Skin epidermis (tissue), 12 donors: Measurements from ENCODE around the gene ZNF592.
"Not testable (repeated sequence)": the region's sequence is repeated elsewhere in the genome, so short reads cannot be mapped to it uniquely, and the experiment has no call there.

ENCODE experiments used
- H3K27ac ChIP-seq, 21 experiments: fragments of 200-600 bp; sonication (generic) in 11 of 21; one replicate each; pipeline ENCODE4 v1.5.0; 2020; ENCODE audit warnings: mild to moderate bottlenecking in 3 of 21, inconsistent platforms in 2 of 21, moderate library complexity in 2 of 21
- H3K4me3 ChIP-seq, 7 experiments: fragments of 200-600 bp; sonication (generic) in 2 of 7; one replicate each; pipeline ENCODE4 v1.5.0; 2020; ENCODE audit warnings: inconsistent platforms in 2 of 7, mild to moderate bottlenecking in 2 of 7, moderate library complexity in 1 of 7

ZNF592 gene

DNA sequence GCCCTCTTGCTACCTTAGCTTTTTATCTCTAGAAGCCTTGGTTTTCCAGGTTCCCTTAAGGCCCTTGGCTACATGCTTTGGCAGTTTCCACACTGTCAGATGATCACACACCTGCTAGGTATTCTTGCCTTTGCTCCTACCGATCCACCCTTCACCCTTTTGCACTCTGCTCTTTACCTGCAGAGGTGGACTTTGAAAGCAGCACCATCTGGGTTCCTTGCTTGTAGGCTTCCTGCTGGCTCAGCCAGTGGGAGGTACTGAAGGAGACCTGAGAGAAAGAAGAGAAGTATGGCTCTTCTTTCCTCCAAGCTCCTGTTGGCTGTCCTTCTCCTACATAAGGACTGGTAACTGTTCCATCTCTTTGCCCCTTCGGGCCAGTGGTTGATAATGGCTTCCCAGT lies 7.3 kb upstream of the ZNF592 start:
- Histone ChIP-seq H3K27ac (no peak overlapping the region), H3K4me3 (no peak overlapping the region)

DNA sequence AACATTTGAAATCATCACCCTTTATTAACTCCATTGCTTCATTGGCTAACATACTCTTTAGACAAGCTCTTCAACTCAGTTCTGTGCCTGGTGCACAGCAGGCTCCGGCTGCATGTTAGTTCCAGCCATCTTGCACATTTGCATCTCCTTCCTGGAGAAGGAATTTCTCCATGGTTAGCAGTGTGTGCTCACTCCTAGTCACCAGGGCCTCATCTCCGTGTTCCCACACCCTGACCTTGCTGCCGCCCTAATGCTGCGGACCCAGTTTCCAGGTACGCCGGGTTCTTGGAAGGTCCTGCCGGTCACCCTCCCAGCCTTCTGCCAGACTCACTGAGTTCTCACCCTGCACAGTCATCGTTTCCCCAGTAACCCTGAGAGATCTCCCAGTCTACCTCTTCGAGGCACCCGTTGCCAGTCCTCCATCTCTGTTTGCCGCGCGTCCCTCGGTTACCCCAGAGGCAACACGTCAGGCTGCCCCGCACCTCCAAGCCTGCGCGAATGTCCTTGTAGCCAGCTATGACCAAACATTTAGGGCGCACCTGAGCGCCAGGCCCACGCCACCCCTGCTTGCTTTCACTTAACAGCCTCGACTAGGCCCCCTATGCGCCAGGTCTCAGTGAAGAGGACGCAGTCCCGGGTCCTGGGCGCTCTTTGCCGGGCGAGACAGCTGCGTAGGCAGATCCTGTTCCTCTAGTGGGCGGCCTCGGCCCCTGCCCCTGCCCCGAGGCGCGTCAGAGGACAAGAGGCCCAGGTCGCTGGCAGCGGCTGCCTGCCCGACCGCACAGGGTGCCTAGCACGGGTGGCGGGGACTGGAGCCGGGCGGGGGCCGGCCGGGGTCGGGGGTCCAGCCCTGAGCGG lies 747 bp upstream of the ZNF592 start:
- Histone ChIP-seq H3K27ac (peak overlapping the region; percentile 91 to 99 (median 98)), H3K4me3 (peak overlapping the region; percentile 63 to 90 (median 71))

DNA sequence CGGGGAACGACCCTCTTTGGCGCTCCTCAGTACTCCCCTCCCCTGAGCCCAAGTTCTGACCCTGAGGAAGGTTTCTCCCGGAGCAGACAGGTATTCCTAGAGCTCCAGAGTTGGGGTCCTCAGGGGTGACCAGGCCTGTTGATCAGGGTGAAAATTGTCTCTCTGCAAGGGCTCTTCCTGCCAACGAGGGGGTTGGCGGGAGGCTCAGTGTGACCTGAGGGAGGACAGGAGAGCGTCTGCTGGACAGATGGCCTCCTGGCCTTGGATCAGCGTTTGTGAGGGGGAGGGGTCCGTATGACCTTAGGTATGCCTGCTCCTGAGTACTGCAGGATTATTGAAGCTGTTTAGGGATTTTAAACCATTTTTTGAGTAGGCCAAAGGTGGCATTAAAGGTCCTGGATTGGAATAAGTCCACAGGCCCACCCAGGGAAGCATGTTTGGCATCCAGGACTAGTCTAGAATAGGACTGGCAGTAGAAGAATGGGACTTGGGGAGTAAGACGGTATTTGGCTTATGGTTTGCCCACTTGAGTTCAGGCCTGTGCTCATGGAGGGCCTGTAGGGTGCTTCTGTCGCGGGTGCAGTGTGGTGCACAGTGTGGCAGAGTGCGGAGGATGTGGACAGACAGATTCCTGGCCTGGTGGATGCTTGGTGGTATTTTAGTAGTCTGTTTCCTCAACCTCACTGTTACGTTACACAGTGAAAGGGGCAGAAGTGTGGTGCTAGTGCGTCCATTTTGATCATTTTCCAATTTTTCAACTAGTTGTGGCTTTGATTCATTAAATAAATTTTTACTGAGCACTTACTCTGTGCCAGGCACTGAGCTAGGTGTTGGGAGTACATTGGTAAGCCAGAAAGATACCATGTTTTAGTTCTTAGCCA lies 959 bp downstream of the ZNF592 start:
- Histone ChIP-seq H3K27ac (peak overlapping the region; percentile 91 to 99 (median 97)), H3K4me3 (peak overlapping the region; percentile 63 to 90 (median 78))

DNA sequence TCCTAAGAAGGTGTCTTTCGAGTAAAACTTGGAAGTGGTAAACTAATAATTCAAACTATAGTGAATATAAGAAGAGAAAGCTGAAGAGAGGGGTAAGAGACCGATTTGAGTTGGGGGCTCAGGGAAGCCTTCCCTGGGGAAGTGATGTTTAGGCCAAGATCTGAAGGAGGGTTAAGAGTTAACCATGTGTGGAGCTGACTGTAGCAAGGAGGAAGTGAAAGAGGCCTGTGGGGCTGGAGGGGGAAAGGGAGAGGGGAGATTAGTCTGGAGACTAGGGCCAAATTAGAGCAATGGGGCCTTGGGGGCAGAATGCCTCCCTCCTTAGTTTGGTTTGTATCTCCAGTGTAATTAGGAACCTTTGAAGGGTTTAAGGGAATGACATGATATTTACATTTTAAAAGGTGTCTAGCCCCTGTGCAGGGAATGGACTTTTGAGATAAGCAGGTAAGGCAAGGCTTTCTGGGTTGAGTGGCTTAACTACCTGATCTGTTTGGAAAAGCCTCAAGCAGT lies 2.2 kb downstream of the ZNF592 start:
- Histone ChIP-seq H3K27ac (peak overlapping the region in 7 of 21 experiments; percentile 1 to 99 (median 24)), H3K4me3 (peak overlapping the region in 1 of 7 experiments; percentile 90)

DNA sequence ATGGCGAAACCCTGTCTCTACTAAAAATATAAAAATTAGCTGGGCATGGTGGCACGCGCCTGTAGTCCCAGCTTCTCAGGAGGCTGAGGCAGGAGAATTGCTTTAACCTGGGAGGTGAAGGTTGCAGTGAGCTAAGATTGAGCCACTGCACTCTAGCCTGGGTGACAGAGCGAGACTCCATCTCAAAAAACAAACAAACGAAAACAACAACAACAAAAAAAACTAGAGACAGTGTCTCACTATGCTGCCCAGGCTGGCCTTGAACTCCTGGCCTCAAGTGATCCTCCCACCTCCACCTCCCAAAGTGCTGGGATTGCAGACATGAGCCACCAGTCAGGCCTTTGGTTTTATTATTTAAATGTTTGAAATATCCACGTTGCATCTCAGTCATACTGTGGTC lies 3.3 kb downstream of the ZNF592 start:
- not testable (repeated sequence) for H3K4me3 ChIP-seq, H3K27ac ChIP-seq

DNA sequence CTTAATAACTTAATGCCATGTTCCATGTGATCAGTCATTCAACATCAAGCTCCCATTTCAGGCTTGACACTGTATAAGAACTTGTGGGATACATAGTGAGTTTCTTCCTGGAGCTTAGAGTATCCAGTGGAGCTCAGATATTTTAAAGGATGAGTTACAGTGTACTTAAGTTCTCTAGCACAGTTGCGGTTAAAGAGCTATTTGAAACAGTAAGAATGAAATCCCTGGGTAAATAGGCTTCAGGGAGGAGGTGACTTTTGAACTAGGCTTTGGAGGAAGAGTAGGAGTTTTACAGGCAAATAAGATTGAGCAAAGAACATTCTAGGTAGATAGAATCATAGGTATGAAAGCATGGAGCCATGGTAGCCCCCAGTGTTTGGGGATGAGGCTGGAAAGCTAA lies 3.8 kb downstream of the ZNF592 start:
- H3K4me3 ChIP-seq = no peak overlapping the region
- H3K27ac ChIP-seq = peak overlapping the region in 3 of 21 experiments; percentile 12 to 23 (median 15)

DNA sequence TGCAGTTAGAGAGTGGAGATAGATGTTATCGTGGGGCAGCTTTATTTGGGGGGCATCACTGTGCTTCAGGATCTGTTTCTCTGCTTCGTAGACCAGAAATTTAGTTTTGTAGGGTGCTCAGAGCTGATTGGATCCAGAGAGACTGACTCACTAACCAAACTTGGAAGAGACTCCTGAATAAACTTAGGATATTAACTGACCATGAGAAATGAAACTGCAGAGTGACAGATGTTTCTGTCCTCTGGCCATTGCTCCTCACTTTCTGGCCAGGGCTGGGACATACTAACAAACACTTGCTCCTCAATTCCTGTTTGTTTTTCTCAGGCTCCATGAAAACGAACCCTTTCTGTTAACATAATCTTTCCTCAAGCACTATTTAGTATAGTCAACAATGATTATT lies 4.3 kb downstream of the ZNF592 start:
- no peak overlapping the region for H3K4me3 ChIP-seq
- H3K27ac ChIP-seq = peak overlapping the region in 3 of 21 experiments; percentile 12 to 23 (median 15)

DNA sequence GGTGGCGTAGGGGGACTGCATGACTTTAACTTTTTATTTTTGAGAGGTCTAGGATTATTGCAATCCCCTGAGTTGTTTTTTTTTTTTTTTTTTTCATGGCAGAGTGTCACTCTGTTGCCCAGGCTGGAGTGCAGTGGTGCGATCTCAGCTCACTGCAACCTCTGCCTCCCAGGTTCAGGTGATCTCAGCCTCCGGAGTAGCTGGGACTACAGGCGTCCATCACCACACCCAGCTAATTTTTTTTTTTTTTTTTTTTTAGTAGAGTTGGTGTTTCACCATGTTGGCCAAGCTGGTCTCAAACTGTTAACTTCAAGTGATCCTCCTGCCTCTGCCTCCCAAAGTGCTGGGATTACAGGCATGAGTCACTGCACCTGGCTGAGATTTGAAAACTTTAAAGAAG lies 6.5 kb downstream of the ZNF592 start:
- not testable (repeated sequence) for H3K27ac ChIP-seq, H3K4me3 ChIP-seq

DNA sequence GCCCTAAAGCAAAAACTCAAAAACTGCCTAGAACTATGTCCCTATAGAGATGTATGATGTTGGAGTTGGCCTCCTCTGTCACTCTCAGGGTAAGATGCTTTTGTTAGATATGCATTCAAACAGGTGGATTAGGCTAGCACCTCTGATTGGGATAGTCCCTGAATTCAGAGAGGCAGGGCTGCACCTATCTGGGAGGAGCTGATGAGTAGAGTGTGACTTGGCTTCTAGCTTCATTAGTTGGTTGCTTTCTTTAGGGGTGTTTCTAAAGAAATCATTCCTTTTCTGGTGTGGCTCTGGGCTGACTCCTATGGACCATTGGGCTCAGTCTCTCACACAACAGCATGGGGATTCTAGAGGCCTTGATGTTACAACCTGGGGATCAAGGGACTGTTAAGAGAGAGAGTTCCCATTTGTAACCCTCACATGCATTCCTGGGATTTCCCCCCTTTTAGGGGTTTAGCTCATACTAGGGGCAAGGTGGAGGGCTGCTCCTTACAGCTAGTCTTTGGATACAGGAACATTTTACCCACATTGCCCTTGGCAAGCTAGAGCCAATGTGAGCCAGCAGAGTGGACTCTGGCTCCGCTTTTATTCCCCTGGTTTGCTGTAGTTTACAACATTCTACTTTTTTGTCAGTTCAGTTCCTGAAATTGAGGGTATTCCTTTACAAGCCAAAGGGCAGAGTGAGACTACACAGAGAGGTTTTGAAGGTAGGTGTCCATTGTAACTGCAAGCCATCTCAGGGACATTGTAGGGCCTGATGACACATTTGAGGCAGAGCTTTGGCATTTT lies 7.5 kb downstream of the ZNF592 start:
- no peak overlapping the region for H3K4me3 ChIP-seq
- H3K27ac ChIP-seq = no peak overlapping the region

DNA sequence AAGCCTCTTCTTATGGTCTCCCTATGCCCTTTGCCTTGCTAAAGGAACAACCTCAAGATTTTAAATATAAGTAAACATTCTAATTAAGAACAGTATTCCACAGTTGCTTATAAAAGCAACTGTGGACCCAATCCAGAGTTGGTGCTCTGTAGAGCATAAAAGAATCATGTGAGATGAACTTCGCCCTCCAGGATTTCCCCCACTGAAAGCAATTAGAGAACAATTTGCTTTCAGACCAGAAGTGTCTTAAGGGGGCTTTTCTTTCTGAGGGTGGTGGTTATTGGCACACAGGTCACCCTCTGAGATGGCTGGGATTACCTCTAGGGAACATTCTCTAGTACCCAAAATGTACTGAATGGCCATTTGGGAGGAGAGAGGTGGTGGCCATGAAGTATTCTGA lies 10.6 kb downstream of the ZNF592 start:
- peak overlapping the region in 1 of 21 experiments; percentile 3 for H3K27ac ChIP-seq
- H3K4me3 ChIP-seq = no peak overlapping the region

DNA sequence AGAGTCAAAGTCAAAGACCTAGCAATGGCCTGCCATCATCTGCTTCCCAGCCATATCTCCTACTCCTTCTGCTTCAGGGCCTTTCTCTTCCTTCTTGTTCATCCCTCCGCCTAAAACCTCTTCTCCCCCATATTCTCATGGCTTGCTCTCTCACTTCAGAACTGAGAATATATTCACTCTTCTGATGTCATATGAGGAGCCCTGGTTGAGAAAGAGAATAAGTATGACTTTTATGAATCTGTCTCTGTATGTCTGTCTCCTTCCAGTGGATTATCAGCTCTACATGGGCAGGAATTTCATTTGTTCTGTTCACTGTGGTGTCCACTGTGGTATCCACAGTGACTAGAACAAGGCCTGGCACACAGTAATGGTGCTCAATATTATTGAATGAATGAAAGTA lies 11.8 kb downstream of the ZNF592 start:
- H3K27ac ChIP-seq = no peak overlapping the region
- H3K4me3 ChIP-seq = no peak overlapping the region

DNA sequence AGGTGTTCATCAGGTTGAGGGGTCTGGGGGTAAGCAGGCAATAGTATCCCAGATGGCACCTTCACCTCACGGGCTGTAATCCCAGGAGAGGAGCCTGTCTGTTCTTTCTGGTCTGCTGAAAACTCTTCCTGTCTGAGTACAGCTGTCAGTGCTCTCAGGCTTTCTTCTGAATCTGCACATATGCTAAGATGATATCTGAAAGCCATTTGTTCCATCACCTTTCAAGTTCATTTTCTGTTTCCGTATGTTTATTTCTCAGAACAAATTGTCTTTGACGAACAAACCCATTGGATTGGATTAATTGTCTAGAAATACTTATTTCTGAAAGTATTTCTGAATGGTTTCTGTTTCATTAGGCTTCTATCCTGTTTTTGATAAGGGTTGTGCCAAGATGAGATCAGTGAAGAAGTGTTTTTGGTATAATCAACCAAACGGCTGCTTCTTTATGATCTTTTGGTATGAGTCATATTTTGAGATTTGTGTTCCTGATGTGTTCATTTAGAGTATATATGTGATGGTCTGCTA lies 13.3 kb downstream of the ZNF592 start:
- Histone ChIP-seq H3K27ac (peak overlapping the region in 5 of 21 experiments; percentile 0 to 25 (median 1)), H3K4me3 (no peak overlapping the region)

DNA sequence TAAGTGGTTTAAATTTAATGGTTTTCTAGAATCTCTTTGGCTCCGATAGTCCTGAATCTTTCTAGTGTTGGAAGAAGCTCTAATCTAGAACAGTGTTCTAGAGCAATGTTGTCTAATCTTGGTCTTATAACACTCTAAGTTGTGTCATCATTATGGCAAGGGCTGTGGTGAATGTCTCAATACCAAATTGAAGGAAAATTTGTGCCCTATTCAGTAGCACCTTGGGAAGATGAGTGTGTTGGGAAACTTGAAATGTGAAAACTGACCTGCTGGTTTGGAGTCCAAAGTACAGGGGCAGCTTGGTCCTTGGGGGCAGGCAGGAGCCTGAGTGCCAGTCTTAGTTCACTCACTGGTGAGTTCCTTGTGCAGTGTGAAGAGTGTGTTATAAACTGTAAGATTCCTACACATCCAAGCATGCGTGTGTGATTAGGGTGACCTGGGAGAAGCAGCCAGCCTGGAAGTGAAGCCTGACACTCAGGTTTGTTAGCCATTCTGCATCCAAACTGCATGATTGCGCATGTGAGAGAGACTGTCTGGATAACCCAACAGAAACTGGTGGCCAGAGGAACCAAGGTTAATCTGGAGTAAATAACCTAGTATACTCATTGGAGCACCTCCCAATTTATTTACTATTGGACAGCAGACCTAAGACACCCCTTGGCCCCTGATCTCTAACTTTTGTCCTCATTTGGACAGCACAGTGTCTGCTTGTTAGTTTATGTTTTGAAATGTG lies 14.6 kb downstream of the ZNF592 start:
- no peak overlapping the region for H3K27ac ChIP-seq
- no peak overlapping the region for H3K4me3 ChIP-seq

DNA sequence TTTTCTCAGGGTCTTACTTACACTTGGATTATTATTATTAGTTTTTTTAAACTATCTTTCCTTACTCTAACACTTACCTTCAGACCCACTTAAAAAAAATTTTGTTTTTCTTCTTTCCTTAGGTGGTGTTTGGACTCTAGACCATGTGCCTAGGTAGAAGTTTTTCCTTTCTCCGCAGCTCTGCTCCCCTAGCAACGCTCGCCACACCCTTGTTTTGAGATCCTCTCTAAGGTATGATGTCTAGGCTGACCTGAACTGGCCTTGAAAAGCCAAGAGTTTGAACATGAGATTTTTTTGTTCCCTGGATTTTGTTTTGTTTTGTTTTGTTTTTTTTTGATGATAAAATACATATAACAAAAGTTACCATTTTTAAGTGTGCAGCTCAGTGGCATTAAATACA lies 16.2 kb downstream of the ZNF592 start:
- Histone ChIP-seq H3K27ac (peak overlapping the region in 1 of 21 experiments; percentile 14), H3K4me3 (no peak overlapping the region)

DNA sequence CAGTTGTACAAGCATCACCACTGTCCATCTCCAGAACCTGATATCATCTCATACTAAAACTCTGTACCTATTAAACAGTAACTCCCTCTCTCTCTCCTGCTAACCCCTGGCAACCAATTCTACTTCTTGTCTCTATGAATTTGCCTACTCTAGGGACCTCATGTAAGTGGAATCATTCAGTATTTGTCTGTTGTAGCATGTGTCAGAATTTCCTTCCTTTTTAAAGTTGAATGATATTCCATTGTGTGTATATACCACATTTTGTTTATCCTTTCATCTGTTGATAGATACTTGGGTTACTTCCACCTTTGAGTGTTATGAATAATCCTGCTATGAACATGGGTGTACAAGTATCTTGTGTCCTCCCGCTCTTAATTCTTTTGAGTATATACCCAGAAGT lies 16.6 kb downstream of the ZNF592 start:
- Histone ChIP-seq H3K27ac (no peak overlapping the region), H3K4me3 (no peak overlapping the region)

DNA sequence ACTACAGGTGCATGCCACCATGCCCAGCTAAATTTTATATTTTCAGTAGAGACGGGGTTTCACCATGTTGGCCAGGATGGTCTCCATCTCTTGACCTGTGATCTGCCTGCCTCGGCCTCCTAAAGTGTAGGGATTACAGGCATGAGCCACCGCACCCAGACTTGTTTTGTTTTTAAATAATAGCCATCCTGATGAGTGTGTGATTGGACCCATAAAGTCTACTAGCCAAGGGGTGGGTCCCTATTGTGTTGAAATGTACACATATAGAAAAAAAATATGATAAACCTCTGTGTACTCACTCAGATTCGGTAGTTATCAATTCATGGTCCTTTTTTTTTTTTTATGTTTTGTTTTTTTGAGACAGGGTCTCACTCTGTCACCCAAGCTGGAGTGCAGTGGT lies 17.3 kb downstream of the ZNF592 start:
- H3K27ac ChIP-seq = no peak overlapping the region
- no peak overlapping the region for H3K4me3 ChIP-seq

DNA sequence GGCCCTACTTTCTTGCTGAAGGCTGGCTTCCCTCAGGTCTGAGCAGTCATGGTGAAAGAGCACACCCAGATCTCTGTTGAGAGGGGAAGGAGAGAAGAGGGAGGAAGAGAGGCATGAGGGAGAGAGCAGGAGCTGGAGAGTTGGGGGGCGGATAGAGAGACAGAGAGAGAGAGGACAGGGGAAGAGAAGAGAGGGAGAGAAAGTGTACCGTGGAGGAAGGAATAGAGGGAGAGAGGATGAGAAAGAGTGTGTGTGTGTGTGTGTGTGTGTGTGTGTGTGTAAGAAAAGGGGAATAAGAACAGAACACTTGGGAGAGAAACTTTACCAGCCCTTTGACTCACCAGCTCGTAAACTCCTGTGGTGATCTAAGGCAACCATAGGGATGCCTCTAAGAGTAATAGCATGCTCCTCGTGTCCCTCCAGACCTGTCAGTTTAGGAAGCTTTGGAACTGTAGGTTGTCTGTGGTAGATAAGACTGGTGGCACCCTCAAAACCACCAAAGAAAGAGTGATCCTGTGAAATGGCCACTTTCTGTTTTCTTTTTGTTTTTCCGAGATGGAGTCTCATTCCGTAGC lies 18.2 kb downstream of the ZNF592 start:
- Histone ChIP-seq H3K4me3 (no peak overlapping the region), H3K27ac (no peak overlapping the region)

DNA sequence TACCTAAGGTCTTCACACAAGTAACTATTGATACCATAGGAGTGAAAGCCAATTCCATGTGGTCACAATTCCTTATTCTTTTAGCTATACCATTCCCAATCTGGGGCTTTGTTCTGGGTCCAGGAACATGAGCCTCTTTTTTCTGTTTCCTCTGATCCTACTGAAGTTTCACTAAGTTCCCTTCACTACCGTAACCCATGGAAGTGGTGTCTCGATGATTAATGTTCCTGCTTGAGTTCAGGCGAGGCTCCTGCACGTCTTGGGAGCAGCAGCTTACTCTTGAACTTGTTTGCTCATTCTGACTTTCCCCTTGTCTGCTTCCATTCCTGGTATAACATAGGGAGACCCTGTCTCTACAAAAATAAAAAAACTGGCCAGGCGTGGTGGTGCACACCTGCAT lies 23.6 kb downstream of the ZNF592 start:
- Histone ChIP-seq H3K27ac (no peak overlapping the region), H3K4me3 (no peak overlapping the region)
